ENCODE measurements around the gene ABCB6.

ABCB6 gene

DNA sequence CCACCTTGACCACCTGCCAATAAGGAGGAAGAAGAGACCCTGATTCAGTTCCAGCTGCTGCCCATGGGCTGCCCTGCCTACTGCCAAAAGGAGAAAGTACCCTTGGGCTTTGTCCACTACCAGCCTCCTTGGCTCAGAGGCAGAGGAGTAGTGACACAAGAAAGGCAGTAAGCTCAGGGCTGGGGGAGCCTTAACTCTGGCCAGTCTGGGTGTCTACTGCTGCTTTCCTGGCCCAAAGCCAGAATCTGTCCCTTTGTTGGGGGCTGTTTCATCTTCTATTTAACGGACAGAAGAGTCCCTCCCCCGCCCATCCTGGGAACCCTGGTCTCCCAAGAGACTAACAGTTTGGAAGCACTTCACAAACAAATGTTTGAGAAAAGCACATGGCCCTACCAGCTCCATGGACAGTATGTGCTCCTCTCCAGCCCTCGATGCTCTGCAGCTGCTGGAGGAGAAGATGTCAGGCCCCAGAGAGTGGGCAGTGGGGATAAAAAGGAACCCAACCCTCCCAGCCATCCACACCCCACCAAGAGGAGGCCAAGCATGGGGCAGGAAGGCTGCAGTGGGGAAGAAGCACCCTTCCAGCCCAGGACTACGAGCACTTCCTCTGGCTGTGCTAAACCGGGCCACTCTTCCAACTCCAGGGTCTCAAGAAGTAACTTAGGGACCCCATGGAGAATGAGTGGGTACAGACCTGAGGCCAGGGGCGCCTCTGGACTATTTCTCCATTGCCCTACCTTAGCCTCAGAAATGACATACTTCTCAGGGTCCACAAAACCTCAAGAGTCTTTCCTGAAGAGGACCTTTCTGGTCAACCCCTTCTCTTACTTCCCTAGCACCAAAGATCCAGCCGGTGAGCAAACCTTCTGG lies 9.5 kb upstream of the ABCB6 start:
- H3K27ac Mint-ChIP-seq: peak overlapping the region; percentile 59
- peak overlapping the region; percentile 100 for H3K4me3 Mint-ChIP-seq
- ATAC-seq (no peak), DNase-seq (no peak)
- no peaks in the 10 kb centered on the region for H3K27me3 Mint-ChIP-seq
- H3K36me3 Mint-ChIP-seq (ENCODE audit: low read depth): peaks cover 46% of the 10 kb centered on the region
- no peaks in the 10 kb centered on the region for H3K9me3 Mint-ChIP-seq
- H3K4me1 Mint-ChIP-seq: peaks cover 38% of the 10 kb centered on the region

DNA sequence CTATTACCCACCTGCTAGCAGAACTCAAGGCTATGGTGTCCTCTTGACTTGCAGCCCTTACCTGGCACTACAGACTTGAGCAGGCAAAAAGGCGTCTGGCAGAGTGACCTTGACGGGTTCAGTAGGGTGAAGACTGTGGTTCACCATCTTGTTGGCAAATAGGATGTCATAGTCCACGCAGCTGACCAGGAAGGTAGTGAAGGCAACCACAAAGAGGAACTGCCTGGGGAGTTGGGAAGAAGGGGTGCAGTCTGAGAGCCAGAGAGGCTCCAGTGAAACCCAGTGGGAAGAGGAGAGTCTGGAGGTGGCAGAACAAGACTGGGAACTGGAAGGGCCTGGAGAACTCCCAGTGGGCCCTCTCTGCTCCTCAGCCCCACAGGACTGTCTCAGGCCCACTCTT lies 6.6 kb upstream of the ABCB6 start:
- Mint-ChIP-seq H3K36me3 (ENCODE audit: low read depth) (peaks cover 39% of the 10 kb centered on the region), H3K4me3 (no peak overlapping the region), H3K27me3 (no peaks in the 10 kb centered on the region), H3K9me3 (no peaks in the 10 kb centered on the region), H3K27ac (no peak overlapping the region), H3K4me1 (peaks cover 19% of the 10 kb centered on the region)
- ATAC-seq (no peak), DNase-seq (no peak)

DNA sequence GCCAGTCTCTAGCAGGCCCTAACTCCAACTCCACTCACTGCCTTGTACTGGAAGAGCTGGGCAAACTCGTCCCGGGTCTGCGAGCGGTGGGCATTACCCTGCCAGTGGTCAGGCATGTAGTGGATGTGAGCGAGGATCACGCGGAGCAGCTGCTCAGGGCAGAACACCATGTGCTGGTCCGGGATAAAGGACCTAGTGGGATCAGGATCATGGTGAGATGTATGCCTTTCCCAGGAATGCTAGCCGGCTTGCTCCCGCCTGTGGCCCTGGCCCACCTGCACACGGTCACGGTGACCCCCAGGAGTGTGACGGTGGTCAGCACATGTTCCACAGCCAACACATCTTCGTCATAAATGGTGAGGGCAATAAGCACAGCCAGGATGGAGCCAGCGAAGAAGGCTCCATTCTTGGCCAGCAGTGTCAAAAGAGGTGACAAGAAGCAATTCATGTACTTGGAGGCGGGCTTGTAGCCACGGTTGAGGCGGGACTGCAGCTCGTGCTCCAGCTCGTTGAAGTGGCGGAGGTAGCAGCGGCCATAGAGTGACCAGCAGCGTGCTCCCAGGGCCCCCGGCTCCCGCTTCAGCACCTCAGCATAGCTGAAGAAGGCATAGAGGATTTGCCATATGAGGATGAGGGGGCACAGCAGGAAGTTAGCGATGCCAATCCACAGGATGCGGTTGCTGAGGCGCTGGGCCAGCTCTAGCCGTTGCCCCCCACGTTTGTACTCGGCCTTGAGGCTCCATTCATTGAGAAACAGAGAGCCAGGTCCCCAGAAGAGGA lies 5.3 kb upstream of the ABCB6 start:
- Mint-ChIP-seq H3K4me3 (no peak overlapping the region), H3K4me1 (peaks cover 19% of the 10 kb centered on the region), H3K27me3 (no peaks in the 10 kb centered on the region), H3K27ac (no peak overlapping the region), H3K9me3 (no peaks in the 10 kb centered on the region), H3K36me3 (ENCODE audit: low read depth) (peaks cover 39% of the 10 kb centered on the region)
- ATAC-seq (no peak), DNase-seq (no peak)

DNA sequence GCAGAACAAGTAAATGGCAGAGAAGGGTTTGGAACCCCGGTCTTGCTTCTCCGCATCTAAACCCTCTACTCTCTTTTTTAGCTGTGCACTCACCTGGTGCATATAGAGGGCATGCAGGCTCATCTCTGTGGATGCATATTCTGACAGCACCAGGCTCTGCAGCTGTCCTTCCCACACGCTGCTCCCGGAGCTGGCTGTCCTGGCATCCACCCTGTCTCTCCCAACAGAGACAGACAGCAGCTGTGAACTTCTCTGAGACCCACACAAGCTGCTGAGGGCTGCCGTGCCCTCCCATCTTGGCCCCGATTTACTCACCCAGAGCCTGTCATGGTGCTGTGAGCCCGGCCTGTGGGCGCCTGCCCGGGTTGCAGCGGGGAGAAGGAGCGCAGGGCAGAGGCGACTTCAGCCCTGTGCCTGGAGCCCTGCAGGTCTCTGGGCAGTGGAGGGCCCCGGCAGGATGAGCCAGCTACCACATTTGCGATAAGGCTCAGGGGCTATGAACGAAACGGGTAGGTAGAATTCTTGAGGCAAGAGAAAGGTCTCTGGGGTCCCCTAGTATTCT lies 3.3 kb upstream of the ABCB6 start:
- no peaks in the 10 kb centered on the region for H3K27me3 Mint-ChIP-seq
- DNase-seq (no peak), ATAC-seq (no peak)
- no peaks in the 10 kb centered on the region for H3K9me3 Mint-ChIP-seq
- no peak overlapping the region for H3K4me3 Mint-ChIP-seq
- H3K36me3 Mint-ChIP-seq (ENCODE audit: low read depth): peaks cover 45% of the 10 kb centered on the region
- H3K27ac Mint-ChIP-seq: no peak overlapping the region
- H3K4me1 Mint-ChIP-seq: peaks cover 13% of the 10 kb centered on the region

DNA sequence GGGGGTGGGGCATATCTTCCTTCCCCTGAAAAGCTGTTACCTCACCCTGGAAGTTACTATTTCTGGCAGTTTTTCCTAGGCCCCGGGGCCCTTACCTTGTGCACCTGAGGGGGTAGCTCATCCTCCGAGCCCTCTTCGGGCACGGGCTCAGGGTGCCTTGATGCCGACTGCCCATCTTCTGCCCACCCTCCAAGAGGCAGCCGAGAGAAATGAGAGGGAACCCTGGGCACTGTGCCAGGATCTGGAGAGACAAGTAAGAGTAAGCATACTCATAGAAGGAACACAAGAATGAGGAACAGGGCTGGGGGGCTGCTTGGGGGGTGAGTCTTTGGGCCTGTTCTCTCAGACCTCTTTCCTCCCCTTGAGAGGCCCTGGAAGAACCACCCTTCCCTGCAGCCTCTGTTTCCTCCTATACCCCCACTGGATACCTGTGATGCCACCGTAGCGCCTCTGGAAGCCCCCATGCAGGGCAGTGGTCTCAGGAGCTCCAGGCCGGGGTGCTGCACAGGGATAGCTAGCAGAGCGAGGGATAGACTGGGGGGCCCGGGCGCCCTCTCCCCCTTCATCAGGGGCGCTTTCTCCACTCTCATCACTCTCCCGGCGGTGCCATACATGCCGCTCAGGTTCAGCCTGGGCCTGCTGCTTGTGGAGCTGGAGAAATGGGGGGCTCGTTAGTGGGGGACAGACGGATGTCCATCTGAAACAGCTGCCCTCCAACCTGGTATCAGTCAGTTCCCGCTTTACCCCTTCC lies 2.1 kb upstream of the ABCB6 start:
- Mint-ChIP-seq H3K27ac (no peak overlapping the region), H3K27me3 (no peaks in the 10 kb centered on the region)

DNA sequence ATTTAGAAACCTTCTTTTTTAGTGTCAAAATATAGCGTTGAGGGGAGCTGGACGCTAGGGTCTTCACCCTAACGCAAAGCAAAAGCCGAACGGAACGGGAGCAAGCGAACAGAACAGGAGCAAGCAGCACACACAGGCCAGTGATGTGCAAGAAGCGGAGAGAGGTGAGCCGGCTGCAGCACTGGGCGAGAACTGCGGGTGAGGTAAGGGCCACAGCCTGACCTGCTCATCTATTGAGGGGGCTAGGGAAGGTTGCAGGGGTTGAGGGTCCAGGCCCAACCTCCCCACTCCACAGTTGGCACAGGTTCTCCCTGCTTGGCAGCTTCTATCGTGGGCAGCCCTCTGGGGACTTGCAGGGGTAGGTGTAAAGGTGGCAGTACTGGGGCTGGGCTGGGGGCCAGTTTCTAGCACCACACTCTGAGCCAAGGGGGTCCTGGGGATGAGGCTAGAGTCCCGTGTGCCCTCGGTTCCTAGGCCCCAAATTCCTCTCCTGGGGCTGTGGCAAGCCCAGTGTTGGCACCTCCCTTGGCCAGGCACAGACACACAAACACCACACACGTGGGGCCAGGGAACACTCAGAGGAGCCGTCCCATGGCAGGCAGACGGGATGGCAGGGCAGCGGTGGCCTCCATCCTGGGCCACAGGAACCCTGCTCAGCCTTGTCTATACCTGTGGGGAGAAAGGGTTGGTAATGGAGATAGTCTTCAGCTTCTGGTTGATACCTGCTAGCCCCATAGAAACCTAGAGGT lies 1.2 kb upstream of the ABCB6 start:
- no peak overlapping the region for H3K4me3 Mint-ChIP-seq
- H3K9me3 Mint-ChIP-seq: no peaks in the 10 kb centered on the region
- no peak for ATAC-seq
- H3K27ac Mint-ChIP-seq: no peak overlapping the region
- no peaks in the 10 kb centered on the region for H3K27me3 Mint-ChIP-seq
- H3K36me3 Mint-ChIP-seq (ENCODE audit: low read depth): peaks cover 37% of the 10 kb centered on the region
- peaks cover 18% of the 10 kb centered on the region for H3K4me1 Mint-ChIP-seq
- DNase-seq: no peak

More for the DNA sequence above, 2.1 kb upstream of the ABCB6 start:
- ATAC-seq: no peak
- H3K4me1 Mint-ChIP-seq: peaks cover 18% of the 10 kb centered on the region
- DNase-seq: no peak
- H3K36me3 Mint-ChIP-seq (ENCODE audit: low read depth): peaks cover 41% of the 10 kb centered on the region
- no peaks in the 10 kb centered on the region for H3K9me3 Mint-ChIP-seq
- H3K4me3 Mint-ChIP-seq: no peak overlapping the region

DNA sequence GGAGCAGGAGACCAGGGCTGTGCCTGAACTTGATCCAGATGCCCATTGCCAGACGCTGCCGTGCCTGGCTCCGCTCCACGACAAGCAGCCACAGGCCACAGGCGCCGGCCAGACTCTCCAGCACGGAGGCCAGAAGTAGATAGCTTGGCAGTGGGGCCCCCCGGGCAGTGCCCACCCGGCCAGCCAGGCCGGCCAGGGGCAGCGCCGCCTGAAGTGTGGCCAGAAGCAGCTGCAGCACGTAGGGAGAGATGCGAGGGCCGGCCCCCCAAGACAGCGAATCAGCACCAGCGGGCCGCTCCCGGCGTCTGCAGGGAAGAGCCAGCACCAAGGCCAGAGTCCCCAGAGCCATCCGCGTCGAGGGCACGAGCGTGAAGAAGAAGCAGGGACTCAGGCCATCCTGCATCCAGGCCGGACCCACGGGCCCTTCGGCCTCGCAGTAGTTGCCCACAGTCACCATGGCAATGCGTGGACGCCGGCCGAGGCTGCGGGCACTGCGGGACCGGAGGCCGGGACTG lies 484 bp downstream of the ABCB6 start:
- Mint-ChIP-seq H3K27me3 (no peaks in the 10 kb centered on the region), H3K36me3 (ENCODE audit: low read depth) (peaks cover 34% of the 10 kb centered on the region), H3K4me1 (peaks cover 18% of the 10 kb centered on the region), H3K4me3 (peak overlapping the region; percentile 83), H3K27ac (peak overlapping the region; percentile 81), H3K9me3 (no peaks in the 10 kb centered on the region)
- DNase-seq: no peak
- ATAC-seq: peak; percentile 50

DNA sequence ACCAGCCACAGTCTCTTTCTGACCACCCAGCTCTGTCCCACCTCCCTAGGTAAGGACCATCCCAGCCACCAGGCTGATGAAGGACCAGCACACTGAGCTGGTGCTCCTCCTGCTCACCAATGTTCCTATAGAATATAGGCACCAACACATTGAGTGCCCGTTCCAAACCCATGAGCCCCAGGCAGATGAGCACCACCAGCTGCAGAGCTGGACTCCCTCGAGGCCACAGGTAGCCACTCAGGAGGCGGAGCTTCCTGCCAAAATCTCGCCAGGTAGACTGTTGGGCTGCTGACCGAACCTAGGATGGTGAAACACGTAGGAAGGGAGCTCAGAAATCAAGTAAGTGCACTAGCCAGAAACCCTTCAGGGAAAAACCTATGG lies 2.2 kb downstream of the ABCB6 start:
- Mint-ChIP-seq H3K4me3 (peak overlapping the region; percentile 25), H3K27ac (no peak overlapping the region), H3K27me3 (no peaks in the 10 kb centered on the region), H3K9me3 (no peaks in the 10 kb centered on the region), H3K4me1 (peaks cover 18% of the 10 kb centered on the region), H3K36me3 (ENCODE audit: low read depth) (peaks cover 36% of the 10 kb centered on the region)
- DNase-seq (no peak), ATAC-seq (no peak)

DNA sequence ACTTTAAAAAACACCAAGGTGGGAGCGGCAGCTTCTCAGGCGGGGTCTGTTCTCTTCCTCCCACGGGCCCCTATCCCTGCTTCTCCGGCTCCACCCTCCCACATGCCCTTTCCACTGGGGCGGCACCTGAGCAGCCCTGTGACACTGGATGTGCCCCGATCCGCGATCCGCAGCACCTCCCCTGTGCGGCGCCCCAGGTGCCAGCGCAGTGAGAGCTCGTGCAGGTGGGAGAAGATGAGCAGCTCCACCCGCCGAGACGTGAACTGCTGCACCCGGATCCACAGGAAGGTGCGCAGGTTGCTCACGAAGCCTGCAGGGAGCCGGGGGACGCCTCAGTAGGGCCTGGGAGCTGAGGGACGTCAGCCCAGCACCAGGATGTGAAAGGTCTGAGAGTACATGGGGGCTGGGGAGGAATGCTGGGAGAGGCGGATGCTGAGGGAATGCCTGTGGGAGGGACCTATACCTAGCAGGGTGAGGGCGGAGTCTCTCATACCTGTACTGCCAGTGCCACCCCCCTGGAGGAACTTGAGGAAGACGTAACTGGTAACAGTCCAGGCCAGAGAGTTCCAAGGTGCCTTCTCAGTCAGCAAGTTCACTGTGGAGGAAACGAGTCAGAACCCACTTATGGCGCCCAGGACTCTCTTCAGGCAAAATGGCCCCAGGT lies 2.8 kb downstream of the ABCB6 start:
- H3K36me3 Mint-ChIP-seq (ENCODE audit: low read depth): peaks cover 36% of the 10 kb centered on the region
- H3K9me3 Mint-ChIP-seq: no peaks in the 10 kb centered on the region
- H3K4me3 Mint-ChIP-seq: no peak overlapping the region
- H3K27ac Mint-ChIP-seq: no peak overlapping the region
- no peaks in the 10 kb centered on the region for H3K27me3 Mint-ChIP-seq
- ATAC-seq (no peak), DNase-seq (no peak)
- H3K4me1 Mint-ChIP-seq: peaks cover 23% of the 10 kb centered on the region

DNA sequence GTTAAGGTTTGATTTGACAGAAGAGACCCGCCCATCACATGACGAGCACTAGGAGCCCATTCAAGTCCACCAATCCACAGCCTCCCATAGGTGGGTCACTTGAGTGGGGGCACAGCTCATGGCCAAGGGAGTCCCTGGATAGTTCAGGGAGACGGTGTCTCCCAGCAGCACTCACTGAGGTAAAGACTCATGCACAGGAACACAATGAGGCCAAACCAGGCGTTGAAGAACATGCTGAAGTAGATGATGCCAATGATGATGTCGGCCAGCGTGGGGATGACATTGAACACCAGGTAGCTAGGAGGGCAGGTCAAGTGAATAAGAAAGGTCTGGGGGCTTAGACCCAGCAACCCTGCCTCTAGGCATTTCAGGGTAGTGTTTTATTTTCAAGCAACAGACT lies 4.0 kb downstream of the ABCB6 start:
- no peak for ATAC-seq
- H3K36me3 Mint-ChIP-seq (ENCODE audit: low read depth): peaks cover 35% of the 10 kb centered on the region
- H3K4me1 Mint-ChIP-seq: peaks cover 34% of the 10 kb centered on the region

DNA sequence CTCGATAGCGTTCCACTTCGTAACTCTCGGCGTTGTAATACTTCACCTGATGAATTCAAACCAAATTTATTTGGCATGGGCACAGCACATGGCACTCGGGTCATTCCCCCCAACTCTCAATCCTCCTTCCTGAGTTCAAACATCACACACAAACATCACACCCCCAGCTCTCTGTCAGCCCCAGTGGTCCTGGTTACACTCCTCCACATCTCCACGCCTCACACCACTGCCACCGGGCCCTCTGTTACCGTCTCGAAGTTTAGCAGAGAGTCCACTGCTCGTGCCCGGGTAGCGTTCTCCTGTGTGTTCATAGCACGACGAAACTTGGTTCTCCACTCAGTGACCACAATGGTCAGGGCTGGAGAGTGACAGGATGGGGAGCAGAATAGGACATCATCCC lies 4.6 kb downstream of the ABCB6 start:
- Mint-ChIP-seq H3K36me3 (ENCODE audit: low read depth) (peaks cover 37% of the 10 kb centered on the region), H3K9me3 (no peaks in the 10 kb centered on the region), H3K27me3 (no peaks in the 10 kb centered on the region), H3K27ac (no peak overlapping the region), H3K4me3 (no peak overlapping the region), H3K4me1 (peaks cover 38% of the 10 kb centered on the region)
- DNase-seq (no peak), ATAC-seq (no peak)

More for the DNA sequence above, 4.0 kb downstream of the ABCB6 start:
- DNase-seq: no peak
- Mint-ChIP-seq H3K9me3 (no peaks in the 10 kb centered on the region), H3K27ac (no peak overlapping the region), H3K27me3 (no peaks in the 10 kb centered on the region), H3K4me3 (no peak overlapping the region)

DNA sequence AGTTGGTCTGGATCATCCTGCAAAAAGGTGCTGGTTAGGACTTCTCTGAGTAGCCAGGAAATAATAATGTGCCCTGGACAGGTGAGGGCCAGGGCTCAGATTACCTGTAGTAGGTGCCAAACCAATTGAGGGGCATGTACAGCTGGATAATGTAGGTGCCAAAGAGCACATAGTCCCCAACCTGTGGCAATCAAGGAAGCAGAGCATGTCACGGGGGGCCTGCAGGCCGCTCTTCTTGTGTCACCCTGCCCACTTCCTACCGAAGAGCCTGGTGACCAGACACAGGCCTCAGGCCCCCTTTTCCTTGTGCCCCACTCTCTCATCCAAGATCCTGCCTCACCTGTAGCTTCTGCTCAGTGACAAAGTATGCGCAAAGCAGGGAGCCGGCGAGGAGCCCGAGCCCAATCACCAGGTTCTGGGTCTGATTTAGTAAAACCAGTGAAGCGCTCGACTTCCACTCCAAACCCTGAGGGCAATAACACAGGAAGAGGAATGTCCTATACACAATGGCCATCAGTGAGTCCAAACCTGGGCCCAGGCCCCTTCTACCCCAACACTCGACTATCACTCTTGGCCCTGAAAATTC lies 5.2 kb downstream of the ABCB6 start:
- H3K4me1 Mint-ChIP-seq: peaks cover 40% of the 10 kb centered on the region

DNA sequence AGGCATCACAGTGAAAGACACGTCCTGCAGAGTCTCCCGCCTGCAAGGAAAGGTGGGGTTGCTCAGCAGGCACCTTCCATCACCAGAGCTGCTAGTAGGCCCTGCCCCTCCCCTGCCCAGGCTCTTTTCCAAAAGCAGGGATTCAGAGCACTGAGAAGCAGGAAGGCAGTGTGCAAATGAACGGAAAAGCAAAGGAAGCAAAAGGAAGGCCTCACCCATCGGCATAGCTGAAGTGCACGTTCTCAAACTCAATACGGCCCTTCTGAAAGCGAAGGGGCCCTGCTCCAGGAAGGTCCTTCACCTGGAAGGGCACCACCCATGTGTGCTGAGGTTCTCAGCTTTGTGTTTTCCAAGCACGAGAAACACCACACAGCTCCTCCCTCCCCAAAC lies 5.7 kb downstream of the ABCB6 start:
- DNase-seq: no peak
- H3K4me3 Mint-ChIP-seq: no peak overlapping the region
- no peaks in the 10 kb centered on the region for H3K9me3 Mint-ChIP-seq
- no peak overlapping the region for H3K27ac Mint-ChIP-seq
- no peak for ATAC-seq
- H3K4me1 Mint-ChIP-seq: peaks cover 44% of the 10 kb centered on the region
- H3K27me3 Mint-ChIP-seq: no peaks in the 10 kb centered on the region
- H3K36me3 Mint-ChIP-seq (ENCODE audit: low read depth): peaks cover 36% of the 10 kb centered on the region

More for the DNA sequence above, 5.2 kb downstream of the ABCB6 start:
- no peak for DNase-seq
- Mint-ChIP-seq H3K36me3 (ENCODE audit: low read depth) (peaks cover 37% of the 10 kb centered on the region), H3K4me3 (no peak overlapping the region), H3K27me3 (no peaks in the 10 kb centered on the region), H3K9me3 (no peaks in the 10 kb centered on the region), H3K27ac (no peak overlapping the region)
- ATAC-seq: no peak
